ENCODE results near the gene NFX1.

NFX1 gene

GRCh38 chr9:33264473-33265177, 25.7 kb upstream of the NFX1 start, which contains the start of the genes BAG1 and CHMP5:
BAG1 (minus strand) TSS chr9:33264708.
CHMP5 (plus strand) TSS chr9:33265049; CDS start chr9:33265079, 30 bp downstream.
- Histone ChIP-seq H4K20me1 (ENCODE audit: low read depth, low read length) (no peaks in the 10 kb centered on the region), H3K27ac (ENCODE audit: low read depth, low read length) (peak within 1 kb of the TSS; percentile 56), H3K9me2 (replicated peaks; ENCODE audit: insufficient read depth, low read length) (no peaks in the 10 kb centered on the region), H3K4me3 (ENCODE audit: insufficient read depth, low read length, poor library complexity, severe bottlenecking) (peak within 1 kb of the TSS; percentile 80), H3K4me2 (ENCODE audit: low read depth, low read length, poor library complexity, severe bottlenecking) (peak within 1 kb of the TSS; percentile 69), H3K79me2 (ENCODE audit: insufficient read depth, low read length) (peaks cover 29% of the 10 kb centered on the region), H3K36me3 (ENCODE audit: low read length) (peaks cover 23% of the 10 kb centered on the region), H3K9me3 (ENCODE audit: insufficient read depth, low read length) (no peaks in the 10 kb centered on the region), H3K9ac (ENCODE audit: low read length) (peak within 1 kb of the TSS; percentile 91), H3F3A (ENCODE audit: insufficient read depth) (peaks cover 11% of the 10 kb centered on the region; the same call in 1 of the 2 replicates), H3K27me3 (ENCODE audit: low read length) (no peaks in the 10 kb centered on the region), H2AFZ (ENCODE audit: low read depth, low read length, severe bottlenecking) (peak within 1 kb of the TSS; percentile 81)
- TF ChIP-seq CTCF (IDR thresholded peaks at IDR 0.05; ENCODE audit: insufficient read depth, low read length, poor library complexity, severe bottlenecking) (no peak), EZH2phosphoT487 (conservative IDR thresholded peaks at IDR 0.05; ENCODE audit: low read length) (no peak)

GRCh38 chr9:33265211-33265865, 25.0 kb upstream of the NFX1 start:
- Histone ChIP-seq H3K36me3 (ENCODE audit: low read length) (peaks cover 20% of the 10 kb centered on the region), H3F3A (ENCODE audit: insufficient read depth) (peaks cover 11% of the 10 kb centered on the region; the same call in 1 of the 2 replicates), H3K9me2 (replicated peaks; ENCODE audit: insufficient read depth, low read length) (no peaks in the 10 kb centered on the region), H3K9ac (ENCODE audit: low read length) (peak overlapping the region; percentile 91), H3K27ac (ENCODE audit: low read depth, low read length) (peak overlapping the region; percentile 56), H4K20me1 (ENCODE audit: low read depth, low read length) (no peaks in the 10 kb centered on the region), H3K79me2 (ENCODE audit: insufficient read depth, low read length) (peaks cover 29% of the 10 kb centered on the region), H2AFZ (ENCODE audit: low read depth, low read length, severe bottlenecking) (no peak overlapping the region), H3K4me3 (ENCODE audit: insufficient read depth, low read length, poor library complexity, severe bottlenecking) (peak overlapping the region; percentile 80), H3K9me3 (ENCODE audit: insufficient read depth, low read length) (no peaks in the 10 kb centered on the region), H3K27me3 (ENCODE audit: low read length) (no peaks in the 10 kb centered on the region), H3K4me2 (ENCODE audit: low read depth, low read length, poor library complexity, severe bottlenecking) (peak overlapping the region; percentile 69)
- no peak for TF ChIP-seq CTCF (IDR thresholded peaks at IDR 0.05; ENCODE audit: insufficient read depth, low read length, poor library complexity, severe bottlenecking)
- TF ChIP-seq EZH2phosphoT487 (conservative IDR thresholded peaks at IDR 0.05; ENCODE audit: low read length), result no peak

- no peak overlapping the region for H3K4me2 ChIP-seq (ENCODE audit: low read depth, low read length, poor library complexity, severe bottlenecking)
- peaks cover 24% of the 10 kb centered on the region for H3K79me2 ChIP-seq (ENCODE audit: insufficient read depth, low read length)
- no peaks in the 10 kb centered on the region for H3K27me3 ChIP-seq (ENCODE audit: low read length)
- no peaks in the 10 kb centered on the region for H3K9me3 ChIP-seq (ENCODE audit: insufficient read depth, low read length)
- peaks cover 22% of the 10 kb centered on the region; the same call in 1 of the 2 replicates for H3K36me3 ChIP-seq (ENCODE audit: low read length)
- no peak overlapping the region; the same call in 1 of the 2 replicates for H3K9ac ChIP-seq (ENCODE audit: low read length)
- TF ChIP-seq EZH2phosphoT487 (conservative IDR thresholded peaks at IDR 0.05; ENCODE audit: low read length) (no peak), CTCF (IDR thresholded peaks at IDR 0.05; ENCODE audit: insufficient read depth, low read length, poor library complexity, severe bottlenecking) (no peak)
- no peak overlapping the region for H3K27ac ChIP-seq (ENCODE audit: low read depth, low read length)
- H3F3A ChIP-seq (ENCODE audit: insufficient read depth), result peaks cover 11% of the 10 kb centered on the region; the same call in 1 of the 2 replicates
- no peak overlapping the region for H2AFZ ChIP-seq (ENCODE audit: low read depth, low read length, severe bottlenecking)
- H4K20me1 ChIP-seq (ENCODE audit: low read depth, low read length), result no peaks in the 10 kb centered on the region
- H3K9me2 ChIP-seq (replicated peaks; ENCODE audit: insufficient read depth, low read length), result no peaks in the 10 kb centered on the region
- H3K4me3 ChIP-seq (ENCODE audit: insufficient read depth, low read length, poor library complexity, severe bottlenecking), result no peak overlapping the region
These were observed 23.1 kb upstream of the NFX1 start for GRCh38 chr9:33267151-33267767.

Data from SU-DHL-6 (cell line).